ENCODE data around the gene TBC1D26.
"Not testable (repeated sequence)": the region's sequence is repeated elsewhere in the genome, so short reads cannot be mapped to it uniquely, and the experiment has no call there.

Gene TBC1D26

GRCh38 chr17:15777297-15777696 lies 45.2 kb downstream of the TBC1D26 start:
- Histone ChIP-seq H3K9me3 (no peaks in the 10 kb centered on the region), H3K36me3 (no peaks in the 10 kb centered on the region), H3K27me3 (peaks cover 10% of the 10 kb centered on the region), H3K4me3 (ENCODE audit: low read depth in 1 of 2, low read length in 1 of 2) (no peak overlapping the region), H3K27ac (no peak overlapping the region), H3K4me1 (ENCODE audit: control insufficient read depth in 1 of 2, insufficient read depth in 1 of 2, low read depth in 1 of 2, low read length in 1 of 2) (no peaks in the 10 kb centered on the region)
- TF ChIP-seq CTCF (IDR thresholded peaks at IDR 0.05) = no peak

GRCh38 chr17:15777717-15778116 lies 45.6 kb downstream of the TBC1D26 start:
- no peaks in the 10 kb centered on the region for H3K36me3 ChIP-seq

GRCh38 chr17:15779119-15779518 lies 47.0 kb downstream of the TBC1D26 start:
- Histone ChIP-seq H3K9me3 (no peaks in the 10 kb centered on the region), H3K27ac (no peak overlapping the region), H3K4me3 (ENCODE audit: low read depth in 1 of 2, low read length in 1 of 2) (no peak overlapping the region), H3K27me3 (peaks cover 28% of the 10 kb centered on the region), H3K4me1 (ENCODE audit: control insufficient read depth in 1 of 2, insufficient read depth in 1 of 2, low read depth in 1 of 2, low read length in 1 of 2) (peaks cover 0 to 3% of the 10 kb centered on the region in 2 experiments), H3K36me3 (no peaks in the 10 kb centered on the region)
- no peak for TF ChIP-seq CTCF (IDR thresholded peaks at IDR 0.05)

More at GRCh38 chr17:15777717-15778116, 45.6 kb downstream of the TBC1D26 start:
- Histone ChIP-seq H3K4me3 (ENCODE audit: low read depth in 1 of 2, low read length in 1 of 2) (no peak overlapping the region), H3K4me1 (ENCODE audit: control insufficient read depth in 1 of 2, insufficient read depth in 1 of 2, low read depth in 1 of 2, low read length in 1 of 2) (peaks cover 0 to under 1% of the 10 kb centered on the region in 2 experiments), H3K9me3 (no peaks in the 10 kb centered on the region), H3K27ac (no peak overlapping the region), H3K27me3 (peaks cover 14% of the 10 kb centered on the region)
- TF ChIP-seq CTCF (IDR thresholded peaks at IDR 0.05) = no peak

- H3K27me3 ChIP-seq = peaks cover 39% of the 10 kb centered on the region
- H3K36me3 ChIP-seq = no peaks in the 10 kb centered on the region
- H3K4me1 ChIP-seq (ENCODE audit: control insufficient read depth in 1 of 2, insufficient read depth in 1 of 2, low read depth in 1 of 2, low read length in 1 of 2) = peaks cover 0 to 3% of the 10 kb centered on the region in 2 experiments
Observed at GRCh38 chr17:15780188-15780587, 48.1 kb downstream of the TBC1D26 start.

GRCh38 chr17:15782866-15783265 lies 50.8 kb downstream of the TBC1D26 start:
- Histone ChIP-seq H3K27ac (no peak overlapping the region), H3K27me3 (peaks cover 40% of the 10 kb centered on the region), H3K9me3 (no peaks in the 10 kb centered on the region), H3K36me3 (no peaks in the 10 kb centered on the region), H3K4me3 (ENCODE audit: low read depth in 1 of 2, low read length in 1 of 2) (peak overlapping the region in 1 of 2 experiments; percentile 33), H3K4me1 (ENCODE audit: control insufficient read depth in 1 of 2, insufficient read depth in 1 of 2, low read depth in 1 of 2, low read length in 1 of 2) (peaks cover 0 to 3% of the 10 kb centered on the region in 2 experiments)
- no peak for TF ChIP-seq CTCF (IDR thresholded peaks at IDR 0.05)

More at GRCh38 chr17:15780188-15780587, 48.1 kb downstream of the TBC1D26 start:
- TF ChIP-seq CTCF (IDR thresholded peaks at IDR 0.05) = no peak
- Histone ChIP-seq H3K4me3 (ENCODE audit: low read depth in 1 of 2, low read length in 1 of 2) (no peak overlapping the region), H3K9me3 (no peaks in the 10 kb centered on the region), H3K27ac (no peak overlapping the region)

- H3K4me1 ChIP-seq (ENCODE audit: control insufficient read depth in 1 of 2, insufficient read depth in 1 of 2, low read depth in 1 of 2, low read length in 1 of 2) = peaks cover 0 to 3% of the 10 kb centered on the region in 2 experiments
- no peak overlapping the region for H3K4me3 ChIP-seq (ENCODE audit: low read depth in 1 of 2, low read length in 1 of 2)
- TF ChIP-seq CTCF (IDR thresholded peaks at IDR 0.05) = no peak
- H3K27ac ChIP-seq = no peak overlapping the region
- no peaks in the 10 kb centered on the region for H3K36me3 ChIP-seq
- H3K9me3 ChIP-seq = no peaks in the 10 kb centered on the region
- H3K27me3 ChIP-seq = peaks cover 40% of the 10 kb centered on the region
Observed at GRCh38 chr17:15783461-15783860, 51.4 kb downstream of the TBC1D26 start.

- not testable (repeated sequence) for H3K4me1 ChIP-seq (ENCODE audit: control insufficient read depth in 1 of 2, insufficient read depth in 1 of 2, low read depth in 1 of 2, low read length in 1 of 2); H3K4me3 ChIP-seq (ENCODE audit: low read depth in 1 of 2, low read length in 1 of 2); H3K9me3 ChIP-seq; H3K27ac ChIP-seq; H3K36me3 ChIP-seq
- H3K27me3 ChIP-seq = peaks cover 40% of the 10 kb centered on the region
Observed at GRCh38 chr17:15784351-15784750, 52.3 kb downstream of the TBC1D26 start.

- H3K27me3 ChIP-seq = peaks cover 28% of the 10 kb centered on the region
- H3K27ac ChIP-seq; H3K4me3 ChIP-seq (ENCODE audit: low read depth in 1 of 2, low read length in 1 of 2); H3K9me3 ChIP-seq; H3K36me3 ChIP-seq; H3K4me1 ChIP-seq (ENCODE audit: control insufficient read depth in 1 of 2, insufficient read depth in 1 of 2, low read depth in 1 of 2, low read length in 1 of 2): not testable (repeated sequence)
Observed at GRCh38 chr17:15787363-15788075, 55.4 kb downstream of the TBC1D26 start.
